Osteocyte (in vitro differentiated cells): ENCODE measurements around the gene TMEM258. TPM values are rescaled to one million over a fixed set of nuclear protein-coding genes. Genes with fewer than 3 reads are reported as not detected.
A peak's percentile ranks its signal among the peaks of the same experiment; 100 is the strongest.

Experiments
- DNase-seq: peaks from one replicate; pipeline ENCODE4 v3.0.0; 2021; ENCODE audit warnings: mixed read lengths; ENCODE audit not compliant: unreplicated experiment; ENCODE audit errors: extremely low spot score
- H3K27ac Mint-ChIP-seq: one replicate; pipeline ENCODE4 v1.8.0; 2021; ENCODE audit warnings: mild to moderate bottlenecking, mixed read lengths; ENCODE audit not compliant: unreplicated experiment
- H3K27me3 Mint-ChIP-seq: one replicate; pipeline ENCODE4 v1.8.0; 2021; ENCODE audit warnings: mixed read lengths; ENCODE audit not compliant: unreplicated experiment
- H3K36me3 Mint-ChIP-seq: one replicate; pipeline ENCODE4 v1.8.0; 2021; ENCODE audit warnings: mixed read lengths; ENCODE audit not compliant: unreplicated experiment
- H3K4me1 Mint-ChIP-seq: one replicate; pipeline ENCODE4 v1.8.0; 2021; ENCODE audit warnings: mixed read lengths; ENCODE audit not compliant: unreplicated experiment
- H3K4me3 Mint-ChIP-seq: one replicate; pipeline ENCODE4 v1.8.0; 2021; ENCODE audit warnings: mild to moderate bottlenecking, moderate library complexity, mixed read lengths; ENCODE audit not compliant: unreplicated experiment
- H3K9me3 Mint-ChIP-seq: one replicate; pipeline ENCODE4 v1.8.0; 2021; ENCODE audit warnings: mixed read lengths; ENCODE audit not compliant: unreplicated experiment
- CTCF ChIP-seq: fragments of 200-600 bp; sonication (generic); IDR thresholded peaks from 2 replicates; pipeline ENCODE4 v1.5.0; 2021; ENCODE audit warnings: antibody characterized with exemption, mild to moderate bottlenecking, moderate library complexity
- total RNA-seq: library from RNA; stranded (reverse); gene quantifications from 2 replicates; pipeline ENCODE4 v1.2.1, GENCODE V29; 2021

TMEM258 gene
- total RNA-seq, 1 donor from 2014 or later = 137 TPM

- no peaks in the 10 kb centered on the region for H3K9me3 Mint-ChIP-seq
- DNase-seq = no peak
- no peaks in the 10 kb centered on the region for H3K36me3 Mint-ChIP-seq
- H3K4me1 Mint-ChIP-seq = peaks cover 9% of the 10 kb centered on the region
- no peaks in the 10 kb centered on the region for H3K27me3 Mint-ChIP-seq
- no peak for TF ChIP-seq CTCF
- H3K4me3 Mint-ChIP-seq = no peak overlapping the region
- H3K27ac Mint-ChIP-seq = no peak overlapping the region
These were observed 27.8 kb upstream of the TMEM258 start for GRCh38 chr11:61820174-61820573.

DNA sequence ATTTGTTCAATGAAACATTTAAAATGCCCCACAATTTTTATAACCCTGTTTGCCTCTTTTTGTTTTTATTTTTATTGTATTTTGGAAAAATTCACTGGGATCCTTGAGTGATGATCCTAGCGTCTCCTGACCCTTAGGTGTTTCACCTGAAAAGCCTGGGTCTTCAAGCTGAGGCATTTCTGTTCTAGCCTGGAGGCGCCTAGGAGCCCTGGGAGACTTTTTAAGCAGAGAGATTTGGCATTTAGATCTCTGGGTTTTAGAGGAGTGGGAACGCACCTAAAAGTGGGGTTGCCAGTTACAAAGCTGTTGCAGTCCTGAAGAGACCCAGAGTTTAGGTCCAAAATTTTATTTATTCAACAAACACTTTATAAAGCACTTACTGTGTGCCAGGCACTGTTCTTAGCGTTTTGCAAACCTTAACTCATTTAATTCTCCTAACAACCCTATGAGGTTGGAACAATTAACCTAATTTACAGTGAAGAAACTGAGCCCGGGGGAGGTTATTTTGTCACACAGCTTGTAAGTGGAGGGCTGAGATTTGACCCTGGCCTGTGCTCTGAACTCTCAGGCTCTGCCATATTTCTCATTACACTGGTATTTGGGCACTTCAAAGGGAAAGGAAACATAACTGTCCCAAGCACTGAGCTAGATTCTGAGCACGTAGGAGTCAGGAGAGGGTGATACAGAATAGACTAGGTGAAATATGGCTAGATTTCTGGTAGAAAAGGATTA, 25.2 kb upstream of the TMEM258 start:
- Mint-ChIP-seq H3K27ac (peak overlapping the region; percentile 87), H3K4me3 (peak overlapping the region; percentile 96), H3K36me3 (no peaks in the 10 kb centered on the region), H3K4me1 (peaks cover 21% of the 10 kb centered on the region), H3K9me3 (no peaks in the 10 kb centered on the region), H3K27me3 (no peaks in the 10 kb centered on the region)
- DNase-seq = no peak
- TF ChIP-seq CTCF = no peak

GRCh38 chr11:61816736-61817455, 24.5 kb upstream of the TMEM258 start, which contains the start of gene FADS1:
TSS of gene FADS1 (minus strand) at chr11:61817003. CDS start at chr11:61816929, 74 bp downstream.
- TF ChIP-seq CTCF = peak; percentile 70
- DNase-seq = peak; percentile 98
- peaks cover 21% of the 10 kb centered on the region for H3K4me1 Mint-ChIP-seq
- H3K27me3 Mint-ChIP-seq = no peaks in the 10 kb centered on the region
- H3K9me3 Mint-ChIP-seq = no peaks in the 10 kb centered on the region
- H3K4me3 Mint-ChIP-seq = peak within 1 kb of the TSS; percentile 96
- H3K36me3 Mint-ChIP-seq = peaks cover 4% of the 10 kb centered on the region
- H3K27ac Mint-ChIP-seq = peak within 1 kb of the TSS; percentile 99

DNA sequence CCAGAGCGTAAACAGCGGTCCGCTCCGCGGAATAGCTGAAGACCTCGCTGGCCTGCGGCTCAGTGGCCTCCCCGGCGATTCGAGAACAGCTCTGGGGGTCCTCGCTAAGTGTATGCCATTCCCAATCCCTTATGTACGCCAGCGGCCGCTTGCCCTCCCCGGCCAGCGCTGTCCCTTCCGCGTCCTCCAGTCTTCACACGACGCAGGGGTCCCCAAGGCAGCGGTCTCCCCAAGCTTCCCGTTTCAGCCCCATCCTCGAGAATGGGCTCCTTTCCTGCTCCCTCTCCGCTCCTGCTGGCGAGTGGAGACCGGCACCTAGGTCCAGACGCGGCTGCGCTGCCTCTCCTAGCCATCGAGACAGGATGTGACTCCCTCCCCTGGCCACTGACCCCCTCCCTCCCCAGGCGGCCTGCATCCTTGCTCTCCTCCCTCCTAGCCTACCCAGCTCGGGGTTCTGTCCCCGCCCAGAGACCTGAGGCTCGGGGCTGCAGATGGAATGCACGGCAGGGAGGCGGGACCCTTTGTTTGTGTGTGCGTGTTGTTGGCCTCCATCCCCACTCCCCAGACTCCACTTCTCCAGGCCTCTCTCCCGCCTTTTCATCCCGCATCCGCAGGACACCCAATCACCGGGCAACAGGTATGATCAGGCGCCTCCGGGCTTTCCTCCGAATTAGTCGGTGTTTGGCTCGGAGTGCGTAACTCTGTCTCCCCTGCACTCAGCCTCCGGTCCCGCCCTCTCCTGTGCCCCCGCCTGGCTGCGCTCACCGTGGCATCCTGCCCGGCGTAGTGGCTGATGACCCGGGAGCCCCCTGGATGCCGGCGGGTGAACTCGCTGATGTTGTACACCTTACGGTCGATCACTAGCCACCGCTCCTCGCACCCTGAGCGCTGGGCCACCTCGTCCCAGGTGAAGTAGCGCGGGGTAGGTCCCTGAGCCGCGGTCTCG, 23.7 kb upstream of the TMEM258 start:
- Mint-ChIP-seq H3K4me3 (peak overlapping the region; percentile 96), H3K4me1 (peaks cover 21% of the 10 kb centered on the region), H3K9me3 (no peaks in the 10 kb centered on the region), H3K36me3 (peaks cover 4% of the 10 kb centered on the region), H3K27ac (peak overlapping the region; percentile 99), H3K27me3 (no peaks in the 10 kb centered on the region)
- no peak for DNase-seq
- no peak for TF ChIP-seq CTCF
